K562 (cell line): ENCODE results near the gene GPR152.

Experiments
- FOXM1 ChIP-seq, 2 experiments: fragments of 450-650 bp in 1 of 2; sonication (generic) in 1 of 2; formaldehyde crosslinking in 1 of 2; IDR thresholded peaks; 2 replicates each; pipeline versions ENCODE4 v1.6.1 to v1.9.0; 2017 to 2022; ENCODE audit warnings: low read depth in 2 of 2, mild to moderate bottlenecking in 2 of 2, missing genetic modification reagents in 1 of 2, moderate library complexity in 1 of 2
- GABPA ChIP-seq: fragments of 200-800 bp; sonication (Bioruptor generic); conservative IDR thresholded peaks from 2 replicates; pipeline ENCODE4 v1.6.1; 2016; ENCODE audit warnings: low read depth, missing genetic modification characterization, missing compliant biosample characterization
- STAT6 ChIP-seq: sonication (generic); formaldehyde crosslinking; IDR thresholded peaks from 2 replicates; pipeline ENCODE4 v1.8.1; 2023; ENCODE audit warnings: mild to moderate bottlenecking, missing genetic modification reagents
- ZNF184 ChIP-seq: sonication (generic); formaldehyde crosslinking; IDR thresholded peaks from 2 replicates; pipeline ENCODE4 v1.5.0; 2020; ENCODE audit warnings: missing genetic modification reagents
- ZNF253 ChIP-seq: fragments of 250-450 bp; sonication (Bioruptor Pico); conservative IDR thresholded peaks from 2 replicates; pipeline ENCODE4 v1.6.1; 2021; ENCODE audit warnings: mild to moderate bottlenecking
- TF ChIP-seq, protein P1 (sequence below), 3 experiments: IDR thresholded peaks in 2 of 3; conservative IDR thresholded peaks in 1 of 3; 2 replicates each; pipeline ENCODE4 v1.5.1; 2011 to 2012; ENCODE audit warnings: low read length in 3 of 3, mild to moderate bottlenecking in 3 of 3, control low read depth in 2 of 3, improper control_type of control experiment in 1 of 3, inconsistent platforms in 1 of 3, low read depth in 1 of 3, mixed read lengths in 1 of 3, moderate library complexity in 1 of 3; ENCODE audit not compliant: insufficient read depth in 2 of 3

- TF ChIP-seq, protein P1, sequence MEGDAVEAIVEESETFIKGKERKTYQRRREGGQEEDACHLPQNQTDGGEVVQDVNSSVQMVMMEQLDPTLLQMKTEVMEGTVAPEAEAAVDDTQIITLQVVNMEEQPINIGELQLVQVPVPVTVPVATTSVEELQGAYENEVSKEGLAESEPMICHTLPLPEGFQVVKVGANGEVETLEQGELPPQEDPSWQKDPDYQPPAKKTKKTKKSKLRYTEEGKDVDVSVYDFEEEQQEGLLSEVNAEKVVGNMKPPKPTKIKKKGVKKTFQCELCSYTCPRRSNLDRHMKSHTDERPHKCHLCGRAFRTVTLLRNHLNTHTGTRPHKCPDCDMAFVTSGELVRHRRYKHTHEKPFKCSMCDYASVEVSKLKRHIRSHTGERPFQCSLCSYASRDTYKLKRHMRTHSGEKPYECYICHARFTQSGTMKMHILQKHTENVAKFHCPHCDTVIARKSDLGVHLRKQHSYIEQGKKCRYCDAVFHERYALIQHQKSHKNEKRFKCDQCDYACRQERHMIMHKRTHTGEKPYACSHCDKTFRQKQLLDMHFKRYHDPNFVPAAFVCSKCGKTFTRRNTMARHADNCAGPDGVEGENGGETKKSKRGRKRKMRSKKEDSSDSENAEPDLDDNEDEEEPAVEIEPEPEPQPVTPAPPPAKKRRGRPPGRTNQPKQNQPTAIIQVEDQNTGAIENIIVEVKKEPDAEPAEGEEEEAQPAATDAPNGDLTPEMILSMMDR (IDR thresholded peaks at IDR 0.05 in 2 of 3, conservative IDR thresholded peaks at IDR 0.05 in 1 of 3; ENCODE audit: insufficient read depth in 2 of 3, low read depth in 1 of 3, low read length in 3 of 3): no peak
- TF ChIP-seq ZNF253 (CRISPR knock-in tag) (no peak), FOXM1 (IDR thresholded peaks at IDR 0.05; ENCODE audit: low read depth) (no peak), FOXM1 (CRISPR knock-in tag; IDR thresholded peaks at IDR 0.05; ENCODE audit: low read depth) (no peak), STAT6 (CRISPR knock-in tag) (no peak), ZNF184 (CRISPR knock-in tag) (no peak), GABPA (no peak)
Observed at GRCh38 chr11:67440229-67441097, 12.1 kb downstream of the GPR152 start.
